IPS DF 6.9 (cell line): ENCODE results near the gene C19orf18.
A peak's percentile ranks its signal among the peaks of the same experiment; 100 is the strongest.
"Not testable (repeated sequence)": the region's sequence is repeated elsewhere in the genome, so short reads cannot be mapped to it uniquely, and the experiment has no call there.

Experiments used
- DNase-seq: peaks from one replicate; pipeline ENCODE4 v3.0.0-alpha.2; 2013; ENCODE audit warnings: low read depth, low spot score
- H3K27ac ChIP-seq: one replicate; pipeline ENCODE4 v1.5.1; 2013; ENCODE audit warnings: low read length, control low read depth
- H3K27me3 ChIP-seq: 2 replicates; pipeline ENCODE4 v1.6.1; 2013; ENCODE audit warnings: mild to moderate bottlenecking, low read length; ENCODE audit not compliant: control insufficient read depth, insufficient read depth
- H3K36me3 ChIP-seq: 2 replicates; pipeline ENCODE4 v1.6.1; 2013; ENCODE audit warnings: low read length; ENCODE audit not compliant: control insufficient read depth, insufficient read depth
- H3K4me1 ChIP-seq: 2 replicates; pipeline ENCODE4 v1.6.1; 2013; ENCODE audit warnings: low read length; ENCODE audit not compliant: control insufficient read depth, insufficient read depth
- H3K4me3 ChIP-seq: 2 replicates; pipeline ENCODE4 v1.5.1; 2013; ENCODE audit warnings: mild to moderate bottlenecking, low read length
- H3K9me3 ChIP-seq: 2 replicates; pipeline ENCODE4 v1.6.1; 2013; ENCODE audit warnings: low read length, inconsistent platforms; ENCODE audit not compliant: control insufficient read depth, insufficient read depth
- WGBS: extraction: QIAGEN DNeasy Blood & Tissue Kit; methylation state at CpG from one replicate; pipeline ENCODE4 v1.1.7; 2013; ENCODE audit warnings: mixed read lengths, missing lambda C conversion rate; ENCODE audit not compliant: insufficient read length, insufficient coverage; 5-methylcytosine and 5-hydroxymethylcytosine counted together

Gene C19orf18

DNA sequence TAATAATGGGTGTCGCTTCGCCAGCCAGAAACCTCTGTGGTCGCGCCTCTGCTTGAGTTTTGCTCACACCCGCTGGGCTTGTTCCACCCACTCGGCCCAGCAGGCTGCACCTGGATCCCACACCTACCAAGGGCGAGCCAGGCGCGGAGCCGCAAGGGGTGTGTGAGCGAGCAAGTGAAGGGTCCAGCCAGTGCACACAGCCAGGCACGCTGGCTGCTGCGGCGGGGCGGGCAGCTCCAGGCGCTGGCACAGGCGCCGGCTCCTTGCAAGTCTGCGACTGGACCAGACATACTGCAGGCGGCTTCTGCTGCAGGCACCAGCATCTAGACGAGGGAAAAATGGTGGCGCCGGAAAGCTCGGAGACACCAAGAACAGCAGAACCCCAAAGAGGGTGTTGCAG is 25.0 kb downstream of the C19orf18 start:
- H3K27me3 ChIP-seq: no peaks in the 10 kb centered on the region
- no peak overlapping the region for H3K4me3 ChIP-seq
- no peaks in the 10 kb centered on the region; the same call in 1 of the 2 replicates for H3K36me3 ChIP-seq
- no CpG with 5 or more reads among the region's 24 CpGs for WGBS
- no peak overlapping the region for H3K27ac ChIP-seq
- DNase-seq: no peak
- 0 out of 2 replicates have a peak, but pooled peaks cover 1% of the 10 kb centered on the region for H3K9me3 ChIP-seq
- H3K4me1 ChIP-seq: no peaks in the 10 kb centered on the region

DNA sequence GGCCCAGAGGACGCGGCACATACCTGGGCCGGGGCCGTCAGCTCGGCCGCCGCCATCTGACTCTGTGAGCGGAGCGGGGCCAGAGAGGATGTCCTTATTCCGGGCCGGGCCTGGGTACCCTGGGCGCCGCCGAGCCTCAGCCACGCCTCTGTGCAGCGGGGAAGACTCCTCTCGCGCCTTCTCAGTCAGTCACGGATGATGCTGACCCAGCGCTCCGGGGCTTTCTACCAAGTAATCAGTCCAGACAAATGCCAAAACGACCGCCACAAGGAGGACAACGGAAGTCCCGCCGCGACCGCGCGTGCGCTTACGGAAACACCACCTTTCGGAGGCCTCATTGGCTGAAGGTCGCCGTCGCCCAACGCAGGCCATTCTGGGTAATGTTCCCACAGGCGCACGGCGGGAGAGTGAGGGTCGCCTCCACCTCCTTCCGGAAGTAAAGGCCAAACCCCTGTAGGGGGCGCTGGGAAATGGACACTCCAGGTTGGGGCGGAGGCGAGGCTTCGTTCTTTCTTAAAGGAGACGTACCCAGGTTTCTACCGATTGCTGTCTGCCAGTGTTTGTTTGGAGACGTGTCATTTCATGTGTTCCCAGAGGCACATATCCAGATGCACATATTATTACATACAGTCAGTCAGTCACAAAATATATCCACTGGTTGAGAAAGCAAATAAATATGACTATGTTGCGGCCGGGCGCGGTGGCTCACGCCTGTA is 26.8 kb downstream of the C19orf18 start, which contains the start of gene ZNF256:
Gene ZNF256 (minus strand): TSS at position 288 of the 716 bp plus-strand sequence. CDS start 232 bp downstream, at position 56.
- Histone ChIP-seq H3K9me3 (0 out of 2 replicates have a peak, but pooled peaks cover 1% of the 10 kb centered on the region), H3K27ac (no peak within 1 kb of the TSS), H3K36me3 (peaks cover under 1% of the 10 kb centered on the region; the same call in 1 of the 2 replicates), H3K27me3 (no peaks in the 10 kb centered on the region), H3K4me3 (peak within 1 kb of the TSS; percentile 94), H3K4me1 (no peaks in the 10 kb centered on the region)
- DNase-seq: peak; percentile 95
- WGBS: no CpG with 5 or more reads among the region's 54 CpGs

DNA sequence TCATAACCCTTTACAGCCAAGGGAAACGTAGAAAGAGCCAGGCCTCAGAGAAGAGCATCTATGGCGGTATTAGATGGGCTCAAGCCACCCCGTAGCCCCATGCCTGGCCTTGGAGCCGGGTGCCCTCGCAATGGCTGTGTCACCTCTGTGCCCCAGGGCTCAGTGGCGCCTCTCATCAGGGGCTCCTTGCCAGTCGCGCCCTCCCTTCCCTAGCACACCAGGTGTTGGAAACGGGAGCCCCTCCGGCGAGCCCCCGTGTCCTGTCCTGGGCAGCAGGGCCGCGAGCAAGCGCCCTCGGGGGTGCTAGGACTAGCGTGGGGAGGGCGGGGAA is 27.3 kb downstream of the C19orf18 start:
- peaks cover 6% of the 10 kb centered on the region for H3K36me3 ChIP-seq
- H3K4me1 ChIP-seq: no peaks in the 10 kb centered on the region
- H3K9me3 ChIP-seq: 0 out of 2 replicates have a peak, but pooled peaks cover 1% of the 10 kb centered on the region
- DNase-seq: no peak
- H3K27ac ChIP-seq: no peak overlapping the region
- WGBS: no CpG with 5 or more reads among the region's 18 CpGs
- peak overlapping the region; percentile 94 for H3K4me3 ChIP-seq
- no peaks in the 10 kb centered on the region for H3K27me3 ChIP-seq

DNA sequence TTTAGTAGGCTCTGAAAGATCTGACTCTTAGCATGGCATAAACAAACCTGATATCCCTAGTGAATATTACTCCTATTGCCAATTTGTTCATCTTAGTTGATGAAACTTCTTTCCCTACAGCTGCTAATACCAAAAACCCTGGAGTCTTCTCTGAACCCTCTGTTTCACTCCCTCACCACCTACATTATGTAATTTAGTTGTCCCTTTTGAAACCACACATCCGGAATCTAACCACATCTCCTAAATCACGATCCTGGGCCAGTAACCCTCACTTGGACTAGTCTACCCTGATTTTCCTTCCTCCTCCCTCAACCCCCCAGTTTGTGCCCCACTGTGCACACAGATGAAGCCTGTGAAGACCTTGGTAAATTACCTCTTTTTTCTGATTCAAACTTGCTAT is 28.0 kb downstream of the C19orf18 start:
- WGBS: no CpG with 5 or more reads among the region's 2 CpGs
- Histone ChIP-seq H3K9me3 (0 out of 2 replicates have a peak, but pooled peaks cover 1% of the 10 kb centered on the region), H3K4me3 (peak overlapping the region; percentile 94; the same call in 1 of the 2 replicates), H3K27ac (no peak overlapping the region), H3K4me1 (no peaks in the 10 kb centered on the region), H3K27me3 (no peaks in the 10 kb centered on the region), H3K36me3 (peaks cover 10% of the 10 kb centered on the region)
- DNase-seq: no peak

DNA sequence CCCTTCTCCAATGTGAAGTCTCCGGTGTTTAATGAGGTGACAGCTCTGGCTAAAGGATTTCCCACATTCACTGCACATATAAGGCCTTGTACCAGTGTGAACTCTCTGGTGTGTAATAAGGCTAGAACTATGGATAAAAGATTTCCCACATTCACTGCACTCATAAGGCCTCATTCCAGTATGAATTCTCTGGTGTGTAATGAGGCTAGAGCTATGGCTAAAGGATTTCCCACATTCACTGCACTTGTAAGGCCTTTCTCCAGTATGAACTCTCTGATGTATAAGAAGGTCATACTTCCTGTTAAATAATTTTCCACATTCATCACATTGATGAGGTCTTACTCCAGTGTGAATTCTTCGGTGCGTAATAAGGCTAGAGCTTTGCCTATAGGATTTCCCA is 32.7 kb downstream of the C19orf18 start:
- no CpG with 5 or more reads among the region's 3 CpGs for WGBS
- DNase-seq: no peak
- H3K27ac ChIP-seq: no peak overlapping the region
- H3K36me3 ChIP-seq: peaks cover 13% of the 10 kb centered on the region; the same call in 1 of the 2 replicates
- H3K4me3 ChIP-seq: no peak overlapping the region
- no peaks in the 10 kb centered on the region for H3K9me3 ChIP-seq
- H3K4me1 ChIP-seq: no peaks in the 10 kb centered on the region
- no peaks in the 10 kb centered on the region for H3K27me3 ChIP-seq

DNA sequence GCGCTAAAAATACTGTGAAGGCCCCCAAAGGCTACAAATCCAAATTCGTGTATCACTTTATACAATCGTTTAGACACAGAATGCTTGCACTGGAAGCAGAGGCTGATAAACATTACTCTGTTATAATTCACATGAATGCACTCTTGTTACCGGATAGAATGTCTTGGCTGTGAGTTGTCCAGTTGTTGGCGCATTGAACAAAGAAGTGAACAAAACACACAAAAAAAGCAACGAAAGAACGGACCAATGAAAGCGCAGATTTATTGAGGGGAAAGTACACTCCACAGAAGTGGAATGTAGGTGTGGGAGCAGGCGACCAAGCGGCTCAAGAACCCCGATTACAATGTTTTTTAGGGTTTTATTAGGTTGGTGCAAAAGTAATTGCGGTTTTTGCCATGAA is 38.6 kb downstream of the C19orf18 start:
- WGBS: no CpG with 5 or more reads among the region's 12 CpGs

DNA sequence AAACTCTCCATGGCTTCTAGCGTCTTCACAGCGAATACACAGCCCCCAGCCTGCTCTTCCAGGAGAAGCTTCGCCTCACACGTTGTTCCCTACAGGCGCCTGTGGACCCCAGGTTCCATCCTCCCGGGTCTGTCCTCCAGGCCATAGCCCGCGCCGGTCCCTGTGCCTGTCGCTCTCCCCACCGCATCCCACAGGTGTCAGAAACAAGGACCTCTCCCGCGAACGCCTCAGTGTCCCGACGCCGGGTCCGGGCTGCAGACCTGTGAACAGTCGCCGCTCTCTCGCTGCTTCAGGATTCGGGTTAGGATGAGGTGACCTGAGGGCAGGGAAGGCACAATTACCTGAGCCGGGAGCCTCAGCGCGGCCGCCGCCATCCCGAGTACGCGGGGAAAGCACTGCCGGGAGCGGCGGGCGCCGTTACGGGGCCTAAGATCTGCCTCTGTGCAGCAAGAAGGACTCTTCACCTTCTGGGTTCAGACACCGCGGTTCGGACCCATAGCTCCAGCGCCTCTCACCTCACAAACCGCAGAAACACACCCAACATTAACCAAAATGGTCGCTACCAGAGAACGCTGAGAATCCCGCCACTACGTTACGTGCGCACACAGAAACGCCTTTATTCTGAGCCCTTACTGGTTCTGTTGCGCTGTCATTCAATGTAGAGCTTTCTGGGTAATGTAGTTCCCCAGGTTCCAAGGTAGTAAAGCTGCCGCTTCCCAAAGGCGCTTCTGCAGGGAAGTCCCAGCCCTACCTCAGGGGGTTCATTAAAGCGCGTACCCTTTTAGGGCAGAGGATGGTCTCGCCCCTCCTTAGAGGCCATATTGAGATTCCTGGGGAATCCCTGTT is 39.3 kb downstream of the C19orf18 start, which contains the start of gene ZNF418:
Gene ZNF418 (minus strand): TSS at position 583 of the 846 bp plus-strand sequence. CDS start 1,580 bp downstream, outside the sequence.
- no peaks in the 10 kb centered on the region for H3K27me3 ChIP-seq
- no peak within 1 kb of the TSS for H3K27ac ChIP-seq
- WGBS: no CpG with 5 or more reads among the region's 54 CpGs
- H3K4me1 ChIP-seq: no peaks in the 10 kb centered on the region
- DNase-seq: peak; percentile 85
- H3K4me3 ChIP-seq: peak within 1 kb of the TSS; percentile 82
- peaks cover 5% of the 10 kb centered on the region; the same call in 1 of the 2 replicates for H3K36me3 ChIP-seq
- no peaks in the 10 kb centered on the region for H3K9me3 ChIP-seq

More for the DNA sequence above, 38.6 kb downstream of the C19orf18 start:
- Histone ChIP-seq H3K27ac (no peak overlapping the region), H3K4me1 (no peaks in the 10 kb centered on the region), H3K27me3 (no peaks in the 10 kb centered on the region), H3K36me3 (no peaks in the 10 kb centered on the region; the same call in 1 of the 2 replicates), H3K9me3 (no peaks in the 10 kb centered on the region), H3K4me3 (no peak overlapping the region)
- DNase-seq: no peak

DNA sequence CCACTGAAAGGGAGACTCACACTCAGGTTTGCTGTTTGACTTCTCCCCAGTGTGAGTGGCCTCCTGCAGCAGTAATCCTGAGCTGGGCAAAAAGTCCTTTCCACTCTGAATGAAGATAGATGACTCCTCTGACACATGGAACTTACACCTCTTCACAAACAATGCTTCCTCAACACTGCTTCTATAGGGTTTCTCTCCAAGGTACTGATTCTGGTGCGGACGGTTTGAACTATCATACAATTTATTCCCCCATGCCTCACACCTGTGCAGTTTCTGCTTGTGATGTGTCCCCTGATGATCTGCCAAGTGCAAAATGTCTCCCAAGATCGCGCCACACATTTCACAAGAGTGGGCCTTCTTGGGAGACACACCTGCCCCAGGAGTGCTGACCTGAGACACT is 46.7 kb downstream of the C19orf18 start:
- no CpG with 5 or more reads among the region's 4 CpGs for WGBS
- Histone ChIP-seq H3K27me3 (no peaks in the 10 kb centered on the region), H3K27ac (no peak overlapping the region), H3K4me3 (no peak overlapping the region), H3K9me3 (peaks cover 11% of the 10 kb centered on the region), H3K4me1 (no peaks in the 10 kb centered on the region), H3K36me3 (peaks cover 42% of the 10 kb centered on the region)
- no peak for DNase-seq

DNA sequence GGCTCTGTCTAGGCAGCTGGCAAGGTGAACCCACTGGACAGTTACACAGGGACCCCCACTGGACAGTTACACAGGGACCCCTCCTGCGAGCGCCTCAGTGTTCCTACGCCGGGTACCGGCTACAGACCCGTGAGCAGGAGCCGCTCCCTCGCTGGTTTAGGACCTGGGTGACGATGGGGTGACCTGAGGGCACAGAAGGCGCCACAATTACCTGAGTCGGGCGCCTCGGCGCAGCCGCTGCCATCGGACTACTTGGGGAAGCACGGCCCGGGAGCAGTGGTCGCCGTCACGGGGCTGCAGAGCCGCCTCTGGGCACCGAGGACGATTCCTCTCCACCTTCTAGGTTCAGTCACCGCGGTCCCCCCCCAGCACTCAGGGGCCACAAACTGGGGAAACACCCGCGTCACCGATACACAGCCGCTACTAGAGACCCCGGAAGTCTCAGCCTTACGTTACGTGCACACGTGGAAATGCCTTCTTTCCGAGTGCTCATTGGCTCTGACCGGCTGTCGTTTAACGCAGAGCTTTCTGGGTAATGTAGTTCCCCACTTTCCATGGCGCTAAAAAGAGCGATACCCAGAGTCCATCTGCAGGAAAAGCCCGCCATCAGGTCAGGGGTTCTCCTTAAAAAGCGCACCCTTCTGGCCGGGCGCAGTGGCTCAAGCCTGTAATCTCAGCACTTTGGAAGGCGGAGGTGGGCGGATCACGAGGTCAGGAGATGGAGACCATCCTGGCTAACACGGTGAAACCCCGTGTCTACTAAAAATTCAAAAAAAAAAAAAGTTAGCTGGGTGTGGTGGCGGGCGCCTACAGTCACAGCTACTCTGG is 58.0 kb downstream of the C19orf18 start, which contains the start of gene ZNF417:
Gene ZNF417 (minus strand): TSS at position 425 of the 828 bp plus-strand sequence. CDS start 181 bp downstream, at position 244.
- H3K4me1 ChIP-seq, H3K27me3 ChIP-seq, H3K9me3 ChIP-seq, H3K36me3 ChIP-seq, H3K27ac ChIP-seq: not testable (repeated sequence)
- H3K4me3 ChIP-seq: peak within 1 kb of the TSS; percentile 80; the same call in 1 of the 2 replicates
- WGBS: no CpG with 5 or more reads among the region's 51 CpGs
- DNase-seq: peak; percentile 98
